ENCODE data around the gene HAUS7.
A peak's percentile ranks its signal among the peaks of the same experiment; 100 is the strongest.

HAUS7 gene

DNA sequence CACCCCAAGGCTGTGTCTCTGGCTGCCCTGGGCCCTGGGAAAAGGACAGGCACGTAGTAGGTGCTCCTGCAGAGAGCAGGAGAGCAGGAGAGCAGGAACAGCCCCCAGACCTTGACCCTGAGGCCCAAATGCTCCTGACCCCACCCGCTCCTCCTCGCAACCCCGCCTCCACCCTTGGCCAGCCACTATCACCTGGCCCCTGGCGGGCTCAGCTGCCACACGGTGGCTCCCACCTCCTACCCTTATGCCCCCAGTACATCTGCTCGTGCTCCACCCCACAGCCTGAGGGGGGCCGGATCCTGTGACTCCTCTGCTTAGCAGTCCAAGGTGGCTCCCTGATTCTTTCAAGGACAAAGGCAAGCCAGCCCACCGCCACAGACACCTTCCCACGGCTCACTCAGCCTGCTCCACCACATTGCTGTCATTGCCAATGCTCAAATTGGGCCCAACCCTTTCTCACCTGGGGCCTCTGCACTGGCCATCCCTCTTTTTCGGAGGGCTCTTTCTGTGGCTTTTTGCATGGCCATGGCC, 5.4 kb upstream of the HAUS7 start:
- DNase-seq: no peak

DNA sequence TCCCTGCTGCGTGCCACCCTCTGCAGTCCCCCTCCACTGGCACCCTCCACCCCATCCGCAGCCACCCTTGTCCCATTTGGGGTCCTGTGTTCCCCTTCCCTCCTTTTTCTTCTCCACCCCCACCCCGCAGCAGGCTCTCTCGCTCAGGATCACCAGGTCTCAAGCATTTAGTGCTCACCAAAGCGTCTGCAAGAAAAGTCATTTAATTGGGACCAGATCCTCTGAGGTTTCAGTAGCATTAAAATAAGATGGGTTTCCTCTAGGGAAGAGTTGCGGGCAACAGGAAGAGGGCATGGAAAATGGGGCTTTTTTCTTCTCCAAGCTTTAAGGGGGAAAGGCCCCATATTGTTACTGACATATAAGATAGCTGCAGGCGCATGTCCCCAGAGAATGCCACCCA, 4.9 kb upstream of the HAUS7 start:
- no peak for DNase-seq

DNA sequence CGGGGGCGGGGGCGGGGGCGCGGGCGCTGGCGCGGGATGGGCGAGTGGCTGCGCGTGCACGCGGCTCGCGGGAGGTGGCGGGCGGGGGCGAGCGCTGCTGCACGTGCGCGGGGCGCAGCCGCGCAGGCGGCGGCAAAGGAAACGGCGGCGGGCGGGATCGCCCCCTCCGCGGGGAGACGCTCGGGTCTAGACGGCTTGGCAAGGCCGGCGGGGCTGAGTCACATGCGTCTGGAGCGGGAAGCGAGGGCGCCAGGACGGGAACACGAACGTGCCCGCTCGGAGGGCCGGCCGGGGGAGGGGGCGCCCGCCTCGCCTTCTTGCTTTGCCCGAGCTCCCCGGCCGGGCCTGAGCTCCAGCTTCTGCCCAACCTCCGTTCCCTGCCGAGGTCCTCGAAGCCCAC, 4.3 kb upstream of the HAUS7 start:
- no peak for DNase-seq

GRCh38 chrX:153474266-153474665, 3.9 kb upstream of the HAUS7 start:
- DNase-seq: no peak

DNA sequence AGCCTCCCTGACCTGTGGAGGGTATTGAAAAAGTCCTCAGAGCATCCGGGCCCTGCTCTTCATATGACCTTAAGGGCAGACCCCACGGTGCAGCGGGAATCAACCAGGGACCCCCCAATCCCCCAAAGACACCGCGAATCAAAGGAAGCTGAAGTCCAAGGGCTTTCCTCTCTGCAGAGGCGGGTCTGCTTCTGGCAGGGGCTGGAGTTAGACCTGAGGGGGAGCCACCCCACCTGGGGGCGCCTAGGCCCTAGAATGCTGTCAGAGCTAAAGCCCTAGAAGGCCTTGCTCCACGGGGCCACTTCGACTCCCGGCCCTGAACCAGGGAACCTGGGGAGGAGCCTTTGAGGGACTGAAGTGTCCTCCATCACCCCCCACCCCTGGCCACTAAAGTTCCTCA, 2.8 kb upstream of the HAUS7 start:
- no peak for DNase-seq

DNA sequence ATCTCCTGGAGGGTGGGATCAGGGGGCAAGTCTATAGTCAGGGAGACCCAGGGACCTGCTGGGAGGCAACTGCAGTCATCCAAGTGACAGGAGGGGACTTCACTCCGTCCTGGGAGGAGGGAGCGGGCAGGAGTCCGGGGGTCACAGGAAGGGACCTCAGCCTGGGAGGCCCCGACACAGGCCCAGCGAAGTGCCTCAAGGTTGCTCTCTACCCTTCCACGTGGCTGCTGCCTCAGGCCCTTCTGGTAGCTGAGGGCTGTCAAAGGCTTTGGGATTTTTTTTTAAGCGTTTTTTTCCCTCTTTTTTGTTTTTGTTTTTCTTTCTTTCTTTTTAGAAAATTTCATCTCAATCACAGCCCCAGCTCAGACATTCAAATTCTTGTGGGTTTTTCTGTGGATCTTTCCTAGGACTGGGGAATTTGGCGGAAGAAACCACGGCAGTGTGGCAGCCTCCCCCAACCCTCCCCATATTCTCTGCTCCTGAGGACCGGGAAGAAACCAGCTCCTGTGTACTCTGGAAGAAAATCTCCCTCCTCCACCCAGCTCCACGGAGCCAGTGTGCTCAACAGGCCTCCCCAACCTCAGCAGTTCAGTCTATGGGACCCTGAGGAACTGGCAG, 1.4 kb upstream of the HAUS7 start:
- no peak for DNase-seq

- DNase-seq: peak in 1 of 2 experiments; percentile 40
These were observed 465 bp downstream of the HAUS7 start for GRCh38 chrX:153469811-153470410.

- DNase-seq: no peak
These were observed 2.3 kb downstream of the HAUS7 start for GRCh38 chrX:153468008-153468580.

DNA sequence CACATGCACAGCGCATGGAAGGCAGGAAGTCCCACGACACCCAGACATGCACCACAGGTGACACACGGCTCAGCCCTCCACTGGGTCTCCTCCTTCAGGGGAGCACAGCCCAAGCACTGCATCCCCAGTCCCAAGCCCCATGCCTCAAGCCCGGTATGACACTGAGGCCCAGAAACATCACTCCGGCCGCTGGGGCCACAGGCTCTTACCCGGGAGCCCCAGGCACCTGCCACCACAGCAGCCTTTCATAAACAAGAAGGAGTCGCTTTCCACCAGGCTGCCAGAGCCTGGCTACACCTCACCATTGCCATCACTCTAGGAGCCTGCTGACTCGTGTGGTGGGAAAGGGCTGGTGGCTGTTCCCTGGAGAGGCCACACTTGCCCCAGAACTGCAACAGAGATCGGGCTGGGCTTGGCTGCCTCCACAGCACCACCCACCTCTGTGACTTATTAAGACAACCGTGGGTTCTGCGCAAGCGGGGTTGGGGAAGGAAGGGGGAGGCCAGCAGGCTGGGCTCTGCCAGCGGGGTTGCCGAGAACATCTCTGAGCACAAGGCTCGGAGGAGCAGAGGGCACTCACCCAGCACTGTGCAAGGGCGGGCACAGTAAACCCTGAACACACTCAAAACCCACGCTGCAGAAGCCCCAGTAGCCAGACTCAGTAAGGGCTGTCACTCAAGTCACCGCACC, 4.5 kb downstream of the HAUS7 start:
- DNase-seq: no peak

DNA sequence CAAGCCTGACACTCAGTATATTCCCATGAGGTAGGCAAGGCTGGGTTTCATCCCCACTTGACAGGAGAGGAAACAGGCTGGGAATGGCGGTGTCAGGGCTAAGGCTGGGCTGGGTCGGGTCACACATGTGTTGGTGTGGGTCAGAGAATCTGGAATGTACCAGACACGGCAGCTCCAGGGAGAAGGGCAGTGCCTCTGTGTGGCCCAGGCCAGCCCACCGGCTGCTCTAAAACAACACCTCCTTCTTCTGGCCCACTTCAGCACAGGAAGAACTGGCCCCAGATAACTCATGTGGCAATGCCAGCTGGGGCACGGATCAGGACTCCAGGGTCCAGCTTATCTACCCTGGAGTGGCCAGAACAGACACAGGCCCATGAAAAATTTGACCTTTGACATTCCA, 6.3 kb downstream of the HAUS7 start:
- no peak for DNase-seq

DNA sequence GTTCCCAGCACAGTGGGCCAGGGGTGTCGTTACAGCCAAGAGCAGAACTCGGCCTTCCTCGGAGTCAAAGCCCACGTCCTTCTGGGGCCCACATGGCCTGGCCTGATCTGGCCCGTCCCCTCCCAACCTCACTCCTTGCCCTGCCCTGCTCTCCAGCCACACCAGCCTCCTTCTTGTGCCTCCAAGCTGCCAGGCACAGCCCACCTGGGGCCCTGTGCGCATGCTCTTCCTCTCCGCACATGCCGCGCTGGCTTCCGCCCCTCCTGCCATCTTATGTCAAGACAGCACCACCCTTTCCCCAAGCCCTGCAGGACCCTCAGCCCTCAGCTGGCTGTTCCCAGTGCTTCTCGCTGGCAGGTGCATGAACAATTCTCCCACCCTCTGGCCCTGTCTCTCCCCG, 6.8 kb downstream of the HAUS7 start:
- no peak for DNase-seq

DNA sequence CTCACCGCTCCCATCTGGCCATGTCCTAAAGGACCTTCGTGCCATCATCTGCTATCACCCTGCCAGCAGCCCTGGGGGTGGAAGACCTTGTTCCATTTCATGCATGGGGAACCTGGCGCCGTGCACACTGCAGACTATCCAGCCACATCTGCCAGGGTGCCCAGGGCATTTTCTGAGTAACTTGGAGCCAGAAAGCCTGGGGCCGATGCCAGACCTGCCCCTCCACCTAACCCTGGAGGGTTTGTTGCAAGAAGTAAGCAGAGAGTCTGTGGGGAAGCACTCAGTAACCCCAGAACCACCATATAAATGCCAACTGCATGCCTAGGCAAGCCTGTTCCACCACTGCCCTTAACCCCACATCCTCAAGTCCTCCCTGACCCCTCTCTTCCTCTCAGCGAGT, 7.3 kb downstream of the HAUS7 start:
- no peak for DNase-seq

GRCh38 chrX:153462291-153462690, 8.1 kb downstream of the HAUS7 start:
- no peak for DNase-seq

DNA sequence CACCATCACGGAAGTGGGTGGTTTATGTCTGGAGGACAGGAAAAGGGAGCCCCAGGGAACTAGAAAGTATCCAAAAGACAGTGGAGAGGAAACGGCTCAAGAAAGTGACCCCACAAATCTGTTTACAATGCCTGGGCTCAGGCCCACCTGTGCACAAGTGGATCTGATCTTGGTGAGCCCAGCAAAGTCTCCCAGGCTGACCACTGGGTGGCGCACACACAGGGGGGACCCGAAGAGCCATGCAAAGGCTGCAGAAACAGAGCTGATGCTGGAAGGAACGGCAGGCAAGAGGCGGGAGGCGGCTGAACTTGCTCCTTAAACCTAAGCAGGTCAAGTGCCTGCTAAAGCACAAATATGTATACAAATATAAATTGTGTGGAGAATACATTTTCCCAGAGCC, 9.6 kb downstream of the HAUS7 start:
- peak in 1 of 2 experiments; percentile 21 for DNase-seq

GRCh38 chrX:153459986-153460385, 10.4 kb downstream of the HAUS7 start:
- peak in 1 of 2 experiments; percentile 1 for DNase-seq

DNA sequence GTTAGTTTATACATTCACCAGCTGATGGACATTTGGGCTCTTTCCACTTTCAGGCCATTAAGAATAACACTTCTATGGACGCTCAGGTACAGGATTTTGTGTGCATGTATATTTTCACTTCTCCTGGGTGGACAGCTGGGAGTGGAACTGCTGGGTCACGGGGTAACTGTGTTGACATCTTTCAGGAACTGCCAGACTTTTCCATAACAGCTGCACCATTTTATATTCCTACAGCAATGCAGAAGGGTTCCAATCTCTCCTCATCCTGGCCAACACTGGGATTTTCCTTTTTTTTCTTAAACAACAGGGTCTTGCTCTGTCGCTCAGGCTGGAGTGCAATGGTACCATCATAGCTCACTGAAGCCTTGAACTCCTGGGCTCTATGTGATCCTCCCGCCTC, 11.9 kb downstream of the HAUS7 start:
- DNase-seq: no peak

DNA sequence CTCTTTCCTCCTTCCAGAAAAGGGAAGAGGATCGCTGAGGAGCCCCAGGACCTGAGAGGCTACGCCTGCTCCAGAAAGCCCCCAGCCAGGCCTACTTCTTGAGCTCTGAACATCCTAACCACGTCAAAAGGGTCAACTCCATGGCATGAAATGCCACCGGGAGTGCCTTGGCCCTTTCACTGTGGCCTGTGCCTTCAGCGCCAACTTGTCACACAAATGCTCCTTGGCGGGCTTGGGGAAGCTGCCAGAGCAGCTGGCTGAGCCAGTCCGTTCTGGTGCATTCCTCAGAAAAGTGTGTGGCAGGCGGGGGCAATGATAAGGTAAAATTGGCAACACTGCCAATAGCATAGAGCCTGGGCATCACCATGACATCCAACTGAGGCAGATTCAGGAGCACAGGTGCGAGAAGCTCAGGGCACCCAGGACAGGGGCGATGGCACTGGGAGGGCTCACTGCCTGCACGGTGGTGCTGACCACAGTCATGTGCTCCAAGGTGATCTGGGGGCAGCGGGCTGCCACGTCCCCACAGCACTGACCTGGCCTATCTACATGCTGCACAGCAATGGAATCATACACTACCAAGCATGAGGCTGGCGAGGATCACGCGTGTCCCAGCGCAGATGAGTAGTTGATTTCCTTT, 12.4 kb downstream of the HAUS7 start:
- no peak for DNase-seq

- no peak for DNase-seq
These were observed 13.1 kb downstream of the HAUS7 start for GRCh38 chrX:153457136-153457825.

- no peak for DNase-seq
These were observed 13.7 kb downstream of the HAUS7 start for GRCh38 chrX:153456704-153457103.

- no peak for DNase-seq
These were observed 14.2 kb downstream of the HAUS7 start for GRCh38 chrX:153456161-153456560.

DNA sequence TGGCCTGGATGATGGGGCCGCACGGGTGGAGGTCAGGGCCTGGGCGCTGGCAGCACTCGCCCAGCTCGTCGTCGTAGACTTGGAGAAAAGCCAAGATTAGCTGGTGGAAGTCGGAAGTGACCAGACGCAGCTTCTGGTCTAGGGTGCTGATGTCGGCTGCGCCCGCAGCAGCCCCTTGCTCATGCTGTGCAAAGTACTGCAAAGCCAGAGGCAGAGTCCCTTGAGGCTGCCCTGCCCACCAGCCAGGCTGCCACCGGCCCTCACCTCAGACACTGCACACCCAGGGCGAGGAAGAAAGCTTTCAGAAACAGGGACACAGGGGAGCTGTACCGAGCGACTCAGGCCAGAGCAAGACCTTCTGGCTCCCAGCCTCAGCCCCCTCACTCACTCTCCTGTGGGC, 14.8 kb downstream of the HAUS7 start:
- DNase-seq: no peak

GRCh38 chrX:153454901-153455550, 15.3 kb downstream of the HAUS7 start:
- no peak for DNase-seq
